GM19467 (cell line): ENCODE measurements around the gene ANXA5.
"Not testable (repeated sequence)": the region's sequence is repeated elsewhere in the genome, so short reads cannot be mapped to it uniquely, and the experiment has no call there.

Experiments
- ATAC-seq: cut with Tn5 transposase; IDR thresholded peaks from one replicate; pipeline ENCODE4 v1.9.1; 2021; ENCODE audit warnings: mild to moderate bottlenecking, moderate library complexity; ENCODE audit not compliant: unreplicated experiment

ANXA5 gene

GRCh38 chr4:121679951-121680350, 16.8 kb downstream of the ANXA5 start:
- ATAC-seq = no peak

- no peak for ATAC-seq
Observed at GRCh38 chr4:121679267-121679666, 17.5 kb downstream of the ANXA5 start.

DNA sequence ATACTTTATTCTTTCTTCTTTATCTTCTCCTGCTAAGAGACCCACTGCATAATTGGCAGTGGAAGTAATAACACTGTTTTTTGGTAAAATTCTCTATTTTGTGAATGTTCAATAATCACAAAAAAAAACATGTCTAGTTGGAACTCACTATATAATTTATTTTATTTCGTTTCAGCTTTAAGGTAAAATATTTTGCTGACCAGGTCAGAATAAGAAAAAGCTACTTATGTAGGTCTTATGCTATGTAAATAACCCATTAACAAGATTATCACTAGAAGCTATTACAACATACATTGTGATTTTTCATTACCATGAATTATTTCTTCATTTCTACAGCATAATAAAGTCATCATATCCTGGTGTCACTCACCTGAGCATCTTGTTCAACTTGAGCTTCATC, 19.3 kb downstream of the ANXA5 start:
- ATAC-seq = no peak

DNA sequence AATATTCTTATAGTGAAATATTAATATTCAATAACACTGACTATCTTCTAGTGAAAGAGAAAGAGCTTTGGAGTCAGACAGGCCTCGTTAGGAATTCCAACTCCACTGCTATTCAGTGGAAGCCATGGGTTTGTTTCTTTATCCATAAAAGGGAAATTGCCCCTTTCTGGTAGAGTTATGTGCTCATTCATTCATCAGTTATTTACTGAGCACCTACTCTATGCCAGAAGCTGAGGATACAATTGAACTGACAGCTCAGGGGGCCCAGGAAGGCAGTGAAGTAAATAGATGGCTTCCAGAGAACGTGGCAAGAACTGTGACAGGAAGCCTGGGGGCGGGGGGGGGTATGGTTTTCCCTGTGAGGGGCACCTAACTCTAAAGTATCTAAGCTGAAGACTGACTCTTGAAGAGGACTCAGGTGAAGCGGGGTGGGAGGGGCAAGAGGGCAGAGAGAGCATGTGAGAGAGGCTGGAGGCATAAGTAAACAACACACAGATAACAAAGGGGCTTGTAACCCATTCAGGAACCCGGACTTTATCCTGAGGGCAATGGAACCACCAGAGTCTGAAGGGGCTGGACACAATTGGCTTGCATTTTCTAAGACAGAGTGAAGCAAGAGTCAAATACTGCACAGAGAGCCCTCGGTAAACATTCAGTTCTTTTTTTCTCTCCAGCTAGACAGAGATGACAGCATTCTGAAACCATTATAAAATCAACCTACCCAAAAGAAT, 20.3 kb downstream of the ANXA5 start:
- no peak for ATAC-seq

- no peak for ATAC-seq
Observed at GRCh38 chr4:121675715-121676114, 21.1 kb downstream of the ANXA5 start.

DNA sequence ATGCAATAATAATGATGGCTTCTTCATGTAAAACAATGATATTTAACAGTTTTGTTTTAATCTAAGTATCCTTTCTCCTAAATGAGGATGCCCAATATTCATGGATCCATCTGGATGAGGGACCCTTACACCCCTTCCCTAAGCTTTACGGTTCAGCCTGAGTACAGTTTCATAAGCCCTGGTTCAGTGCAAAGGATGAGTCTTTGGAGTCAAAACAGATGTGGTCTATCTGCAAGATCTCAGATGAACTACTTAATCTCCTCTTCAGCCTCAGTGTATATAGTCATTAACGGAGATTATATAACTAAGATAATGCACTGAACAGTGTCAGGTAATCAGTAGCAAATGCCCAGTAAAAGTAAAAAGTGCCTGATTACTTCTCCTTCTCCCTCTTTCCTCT, 22.1 kb downstream of the ANXA5 start:
- ATAC-seq = no peak

GRCh38 chr4:121674191-121674590, 22.6 kb downstream of the ANXA5 start:
- ATAC-seq = no peak

DNA sequence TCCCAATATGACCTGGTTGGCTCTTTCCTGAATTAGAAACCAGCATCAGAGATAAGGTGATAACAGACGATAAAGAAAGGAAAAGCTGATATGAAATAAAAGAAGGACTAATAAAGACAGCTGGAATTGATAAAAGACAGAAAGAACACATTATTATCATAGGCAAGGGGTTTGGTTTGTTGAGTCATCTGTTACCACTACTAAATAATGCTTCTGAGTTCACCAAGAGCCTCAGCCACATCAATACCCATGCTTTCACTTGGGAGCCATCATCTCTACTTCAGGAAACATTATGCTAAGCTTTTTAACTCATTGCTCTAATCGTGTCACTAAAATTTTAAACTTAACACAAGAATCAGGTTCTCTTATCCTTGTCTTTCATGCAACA, 27.6 kb downstream of the ANXA5 start:
- no peak for ATAC-seq

GRCh38 chr4:121668368-121669162, 28.2 kb downstream of the ANXA5 start:
- ATAC-seq = no peak

- ATAC-seq = no peak
Observed at GRCh38 chr4:121666091-121666679, 30.6 kb downstream of the ANXA5 start.

- no peak for ATAC-seq
Observed at GRCh38 chr4:121665371-121665770, 31.4 kb downstream of the ANXA5 start.

DNA sequence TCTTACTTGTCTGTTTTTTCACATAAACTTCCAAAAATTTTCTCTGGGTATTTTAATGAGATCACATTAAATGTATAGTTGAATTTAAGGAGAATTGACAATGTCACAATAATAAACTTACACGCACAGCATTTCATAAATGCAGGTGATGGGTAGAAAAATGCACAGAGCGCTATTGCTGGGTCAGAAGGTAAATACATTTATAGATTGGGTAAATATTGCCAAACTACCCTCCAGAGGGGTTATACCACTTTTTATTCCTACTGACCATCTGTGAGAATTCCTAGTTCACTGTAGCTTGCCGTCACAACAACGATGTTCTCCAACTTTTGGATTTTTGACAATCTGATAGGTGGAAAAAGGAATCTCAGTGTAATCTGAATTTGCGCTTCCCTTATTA, 34.6 kb downstream of the ANXA5 start:
- ATAC-seq = no peak

DNA sequence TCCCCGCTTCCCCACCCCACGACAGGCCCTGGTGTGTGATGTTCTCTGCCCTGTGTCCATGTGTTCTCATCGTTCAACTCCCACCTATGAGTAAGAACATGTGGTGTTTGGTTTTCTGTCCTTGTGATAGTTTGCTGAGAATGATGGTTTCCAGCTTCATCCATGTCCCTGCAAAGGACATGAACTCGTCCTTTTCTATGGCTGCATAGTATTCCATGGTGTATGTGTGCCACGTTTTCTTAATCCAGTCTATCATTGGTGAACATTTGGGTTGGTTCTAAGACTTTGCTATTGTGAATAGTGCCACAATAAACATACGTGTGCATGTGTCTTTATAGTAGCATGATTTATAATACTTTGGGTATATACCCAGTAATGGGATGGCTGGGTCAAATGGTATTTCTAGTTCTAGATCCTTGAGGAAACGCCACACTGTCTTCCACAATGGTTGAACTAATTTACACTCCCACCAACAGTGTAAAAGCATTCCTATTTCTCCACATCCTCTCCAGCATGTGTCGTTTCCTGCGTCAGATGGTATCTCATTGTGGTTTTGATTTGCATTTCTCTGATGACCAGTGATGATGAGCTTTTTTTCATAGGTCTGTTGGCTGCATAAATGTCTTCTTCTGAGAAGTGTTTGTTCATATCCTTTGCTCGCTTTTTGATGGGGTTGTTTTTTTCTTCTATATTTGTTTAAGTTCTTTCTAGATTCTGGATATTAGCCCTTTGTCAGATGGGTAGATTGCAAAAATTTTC, 36.4 kb downstream of the ANXA5 start:
- ATAC-seq = not testable (repeated sequence)

DNA sequence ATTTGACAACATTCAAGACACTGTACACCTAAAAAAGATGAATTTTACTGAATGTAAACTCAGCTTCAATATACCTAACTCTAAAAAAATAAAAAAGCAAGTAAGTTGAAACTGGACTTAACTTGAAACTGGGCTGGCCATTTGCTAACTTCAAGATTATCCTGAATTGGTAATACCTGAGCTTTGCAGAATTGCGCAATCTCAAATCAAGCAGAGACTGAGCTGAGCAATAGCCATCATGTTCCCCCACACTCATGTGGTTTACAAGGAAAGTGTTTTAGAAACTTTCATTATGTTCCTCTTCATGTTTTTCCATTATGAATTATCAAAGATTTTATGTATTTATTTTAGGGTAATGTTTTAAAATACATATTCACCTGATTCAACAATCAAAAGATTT, 38.7 kb downstream of the ANXA5 start:
- ATAC-seq = no peak

- no peak for ATAC-seq
Observed at GRCh38 chr4:121656269-121656641, 40.5 kb downstream of the ANXA5 start.

- ATAC-seq = no peak
Observed at GRCh38 chr4:121655320-121656268, 41.2 kb downstream of the ANXA5 start.

- ATAC-seq = peak; percentile 88
Observed at GRCh38 chr4:121654738-121655137, 42.0 kb downstream of the ANXA5 start.

DNA sequence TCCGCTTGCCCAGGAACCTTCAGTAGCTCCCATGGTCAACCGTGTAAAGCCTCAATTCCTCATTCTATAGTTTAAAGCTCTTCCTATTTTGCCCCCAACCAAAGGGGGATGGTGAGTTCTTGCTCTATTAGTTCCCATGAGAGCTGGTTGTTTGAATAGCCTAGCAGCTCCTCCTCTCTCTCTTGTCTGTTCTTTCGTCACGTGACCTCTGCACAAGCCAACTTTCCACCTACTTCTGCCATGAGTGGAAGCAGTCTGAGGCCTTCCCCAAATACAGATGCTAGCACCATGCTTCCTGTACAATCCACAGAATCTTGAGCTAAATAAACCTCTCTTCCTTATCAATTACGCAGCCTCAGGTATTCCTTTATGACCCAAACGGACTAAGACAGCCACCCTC, 42.8 kb downstream of the ANXA5 start:
- no peak for ATAC-seq

DNA sequence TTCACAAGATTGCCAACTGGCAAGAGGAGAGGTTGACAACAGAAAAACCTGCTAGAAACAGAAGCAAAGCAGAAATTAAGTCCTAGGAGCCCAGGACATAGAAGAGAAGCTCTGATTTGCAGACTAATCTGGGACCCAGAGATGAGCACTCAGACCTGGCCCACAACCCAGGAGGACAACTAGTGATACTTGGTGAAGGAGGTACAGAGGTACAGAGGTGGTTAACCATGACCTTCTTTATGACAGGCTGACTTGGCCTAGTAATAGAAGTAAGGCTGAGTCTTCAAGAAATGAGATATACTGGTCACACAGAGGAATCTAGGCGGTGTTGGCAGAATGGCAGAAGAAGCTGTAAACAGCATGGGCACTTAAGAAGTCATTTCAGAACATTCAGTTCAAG, 43.6 kb downstream of the ANXA5 start:
- ATAC-seq = no peak

GRCh38 chr4:121651597-121651996, 45.2 kb downstream of the ANXA5 start:
- ATAC-seq = no peak
